Measurements from ENCODE around the gene CYSTM1.

GRCh38 chr5:140175367-140176030, 511 bp downstream of the CYSTM1 start:
- TF ChIP-seq CTCF (IDR thresholded peaks at IDR 0.05) (no peak), POLR2A (IDR thresholded peaks at IDR 0.05) (no peak)
